Measurements from ENCODE around the gene MIA2. TPM values are rescaled to one million over a fixed set of nuclear protein-coding genes. Genes with fewer than 3 reads are reported as not detected.

MIA2 gene
- total and polyA plus RNA-seq, 2 experiments from 2014 or later = 9.5 to 10.9 TPM

GRCh38 chr14:39265806-39266524 lies 32.2 kb downstream of the MIA2 start:
- Histone ChIP-seq H3K79me2 (replicated peaks; ENCODE audit: insufficient read depth) (peaks cover 31% of the 10 kb centered on the region), H4K20me1 (replicated peaks; ENCODE audit: insufficient read depth) (no peaks in the 10 kb centered on the region), H3K4me3 (peak overlapping the region; percentile 68), H3K4me1 (ENCODE audit: insufficient read depth) (peaks cover 13% of the 10 kb centered on the region), H3K9me2 (ENCODE audit: insufficient read depth) (no peaks in the 10 kb centered on the region), H3F3A (replicated peaks; ENCODE audit: low read depth) (no peaks in the 10 kb centered on the region; the same call in 1 of the 2 replicates), H2AFZ (peak overlapping the region; percentile 95), H3K36me3 (ENCODE audit: insufficient read depth) (no peaks in the 10 kb centered on the region), H3K27me3 (ENCODE audit: insufficient read depth) (peaks cover 12% of the 10 kb centered on the region; the same call in 1 of the 2 replicates), H3K27ac (ENCODE audit: low read depth) (no peak overlapping the region), H3K4me2 (peak overlapping the region; percentile 90)
- no peak for TF ChIP-seq ZNF462 (CRISPR knock-in tag; IDR thresholded peaks at IDR 0.05)
- no peak for TF ChIP-seq STAT1 (IDR thresholded peaks at IDR 0.05; ENCODE audit: unreplicated experiment)
- no peak for TF ChIP-seq EZH2phosphoT487 (IDR thresholded peaks at IDR 0.05; ENCODE audit: unreplicated experiment)
- no peak for TF ChIP-seq ZNF114 (CRISPR knock-in tag; IDR thresholded peaks at IDR 0.05)
- TF ChIP-seq EZH2 (IDR thresholded peaks at IDR 0.05; ENCODE audit: low read depth, unreplicated experiment) = no peak
- no peak for TF ChIP-seq NANOG (IDR thresholded peaks at IDR 0.05; ENCODE audit: borderline replicate concordance)
- TF ChIP-seq ETS1 (IDR thresholded peaks at IDR 0.05) = no peak
- DNase-seq (ENCODE audit: low spot score) = no peak
- peaks cover 19% of the 10 kb centered on the region for H3K4me1 Mint-ChIP-seq
- H3K27me3 Mint-ChIP-seq (ENCODE audit: insufficient read depth, low read depth, poor library complexity) = peaks cover 3% of the 10 kb centered on the region
- no peak for ATAC-seq
- peak overlapping the region; percentile 79; the same call in 1 of the 2 replicates for H3K27ac Mint-ChIP-seq
- peaks cover 17% of the 10 kb centered on the region for H3K9me3 Mint-ChIP-seq
- peak overlapping the region; percentile 90 for H3K4me3 Mint-ChIP-seq
- H3K36me3 Mint-ChIP-seq (ENCODE audit: low read depth) = peaks cover 6% of the 10 kb centered on the region
